HL-60 (cell line): ENCODE data around the gene DAZAP1.

ENCODE experiments used
- CTCF ChIP-seq: IDR thresholded peaks from one replicate; pipeline ENCODE4 v1.5.1; 2011; ENCODE audit warnings: low read length, control low read depth, inconsistent platforms; ENCODE audit not compliant: insufficient read depth
- GABPA ChIP-seq: IDR thresholded peaks from 2 replicates; pipeline ENCODE4 v1.6.1; 2012; ENCODE audit warnings: low read depth
- POLR2AphosphoS5 ChIP-seq: IDR thresholded peaks from 2 replicates; pipeline ENCODE4 v1.6.1; 2012; ENCODE audit warnings: low read depth

- no peak for TF ChIP-seq CTCF
- no peak for TF ChIP-seq GABPA
- no peak for TF ChIP-seq POLR2AphosphoS5
Measured at GRCh38 chr19:1445932-1446712, 38.7 kb downstream of the DAZAP1 start.
